ENCODE data around the gene WDR6.

WDR6 gene

GRCh38 chr3:49013738-49014660 is 6.8 kb downstream of the WDR6 start:
- DNase-seq = peak; percentile 48

- no peak for DNase-seq
These were observed 7.9 kb downstream of the WDR6 start for GRCh38 chr3:49015072-49015471.

GRCh38 chr3:49015765-49016164 is 8.6 kb downstream of the WDR6 start:
- DNase-seq = no peak

- no peak for DNase-seq
These were observed 9.4 kb downstream of the WDR6 start for GRCh38 chr3:49016414-49017228.

- DNase-seq = peak; percentile 45
These were observed 10.2 kb downstream of the WDR6 start for GRCh38 chr3:49017229-49017970.

GRCh38 chr3:49017971-49018706 is 10.9 kb downstream of the WDR6 start, which contains the start of gene DALRD3:
DALRD3 (minus strand) TSS chr3:49018580; CDS start chr3:49018564, 16 bp downstream.
- peak; percentile 81 for DNase-seq

- no peak for DNase-seq
These were observed 11.5 kb downstream of the WDR6 start for GRCh38 chr3:49018707-49019006.

GRCh38 chr3:49019941-49020329 is 12.7 kb downstream of the WDR6 start:
- no peak for DNase-seq

- no peak for DNase-seq
These were observed 13.4 kb downstream of the WDR6 start for GRCh38 chr3:49020330-49021212.

GRCh38 chr3:49021213-49021812 is 14.1 kb downstream of the WDR6 start:
- DNase-seq = peak; percentile 99

GRCh38 chr3:49021813-49022687 is 14.9 kb downstream of the WDR6 start, which contains the start of gene NDUFAF3:
NDUFAF3 (plus strand) TSS chr3:49022121; CDS start chr3:49022145, 24 bp downstream.
- DNase-seq = peak; percentile 98

GRCh38 chr3:49022688-49023171 is 15.5 kb downstream of the WDR6 start:
- peak; percentile 24 for DNase-seq

- no peak for DNase-seq
These were observed 16.6 kb downstream of the WDR6 start for GRCh38 chr3:49023775-49024174.

GRCh38 chr3:49024449-49024848 is 17.3 kb downstream of the WDR6 start:
- DNase-seq = no peak

- DNase-seq = no peak
These were observed 18.0 kb downstream of the WDR6 start for GRCh38 chr3:49025005-49025792.

- DNase-seq = no peak
These were observed 18.8 kb downstream of the WDR6 start for GRCh38 chr3:49025793-49026520.

- DNase-seq = no peak
These were observed 19.3 kb downstream of the WDR6 start for GRCh38 chr3:49026536-49026935.

- DNase-seq = no peak
These were observed 20.4 kb downstream of the WDR6 start for GRCh38 chr3:49027634-49028033.
